Stomach smooth muscle (tissue), 2 donors: ENCODE results near the gene COL23A1.
"Not testable (repeated sequence)": the region's sequence is repeated elsewhere in the genome, so short reads cannot be mapped to it uniquely, and the experiment has no call there.

Experiments
- H3K27ac ChIP-seq: one replicate; pipeline ENCODE4 v1.7.0; 2013; ENCODE audit warnings: mild to moderate bottlenecking, low read length, inconsistent platforms
- H3K27me3 ChIP-seq, 2 donors: one replicate each; pipeline ENCODE4 v1.7.0; 2013; ENCODE audit warnings: low read length in 2 of 2; ENCODE audit not compliant: insufficient read depth in 2 of 2, control insufficient read depth in 1 of 2
- H3K36me3 ChIP-seq, 2 donors: one replicate each; pipeline ENCODE4 v1.7.0; 2013; ENCODE audit warnings: low read length in 2 of 2; ENCODE audit not compliant: control insufficient read depth in 2 of 2, insufficient read depth in 2 of 2
- H3K4me1 ChIP-seq: one replicate; pipeline ENCODE4 v1.7.0; 2013; ENCODE audit warnings: low read length; ENCODE audit not compliant: control insufficient read depth, insufficient read depth
- H3K4me3 ChIP-seq, 2 donors: one replicate each; pipeline ENCODE4 v1.7.0; 2013; ENCODE audit warnings: low read length in 2 of 2
- H3K9ac ChIP-seq, 2 donors: one replicate each; pipeline ENCODE4 v1.7.0; 2013; ENCODE audit warnings: low read length in 2 of 2, mild to moderate bottlenecking in 1 of 2
- H3K9me3 ChIP-seq, 2 donors: one replicate each; pipeline ENCODE4 v1.7.0; 2013; ENCODE audit warnings: low read length in 2 of 2; ENCODE audit not compliant: control insufficient read depth in 2 of 2
- donor health status: healthy.
- donor health status: Pancreatic carcinoma.

Gene COL23A1

DNA sequence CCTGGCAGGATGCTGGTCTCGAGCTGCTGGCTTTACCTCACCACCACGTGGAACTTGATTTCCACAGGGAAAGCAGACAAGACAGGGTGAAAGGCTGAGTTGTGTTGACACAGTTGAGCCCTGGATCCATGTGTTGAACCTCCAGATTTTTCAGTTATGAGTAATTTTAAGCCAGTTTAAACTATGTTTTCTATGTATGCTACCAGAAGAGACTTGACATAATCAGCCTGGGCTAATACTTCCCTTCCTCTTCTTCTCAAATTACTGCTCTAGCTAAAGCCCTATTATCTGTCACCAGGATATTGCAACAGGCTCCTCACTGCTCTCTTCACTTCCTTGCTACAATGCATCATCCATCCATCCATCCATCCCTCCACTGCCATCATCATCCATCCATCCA, 345.6 kb downstream of the COL23A1 start:
- H3K4me3 ChIP-seq = no peak overlapping the region
- H3K4me1 ChIP-seq = no peaks in the 10 kb centered on the region

DNA sequence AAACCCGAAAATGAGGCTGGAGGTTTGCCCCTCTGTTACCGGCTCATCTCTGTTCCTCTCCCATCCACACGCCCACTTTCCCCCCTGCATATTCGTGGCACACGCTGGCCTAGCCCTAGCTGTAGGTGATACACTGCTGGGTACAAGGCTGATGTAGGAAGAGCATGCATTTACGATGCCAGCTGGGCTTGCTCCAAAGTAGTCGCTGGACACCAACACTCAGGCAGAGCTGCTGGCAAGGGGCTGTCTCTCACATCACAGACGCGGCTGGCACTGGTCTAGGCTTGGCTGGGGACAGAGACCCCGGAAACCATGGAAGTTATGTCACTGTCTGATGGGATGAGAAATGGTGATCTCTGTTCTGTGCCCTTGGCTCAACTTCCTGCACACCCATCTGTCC, 347.8 kb downstream of the COL23A1 start:
- no peak overlapping the region for H3K27ac ChIP-seq
- H3K27me3 ChIP-seq = no peaks in the 10 kb centered on the region
- H3K36me3 ChIP-seq = no peaks in the 10 kb centered on the region
- no peaks in the 10 kb centered on the region for H3K9me3 ChIP-seq
- peaks cover 7% of the 10 kb centered on the region for H3K4me1 ChIP-seq
- no peak overlapping the region for H3K9ac ChIP-seq
- no peak overlapping the region for H3K4me3 ChIP-seq

More for the DNA sequence above, 345.6 kb downstream of the COL23A1 start:
- H3K36me3 ChIP-seq = no peaks in the 10 kb centered on the region
- no peaks in the 10 kb centered on the region for H3K9me3 ChIP-seq
- no peak overlapping the region for H3K27ac ChIP-seq
- peaks cover 0 to 2% of the 10 kb centered on the region in 2 donors for H3K27me3 ChIP-seq
- H3K9ac ChIP-seq = no peak overlapping the region

DNA sequence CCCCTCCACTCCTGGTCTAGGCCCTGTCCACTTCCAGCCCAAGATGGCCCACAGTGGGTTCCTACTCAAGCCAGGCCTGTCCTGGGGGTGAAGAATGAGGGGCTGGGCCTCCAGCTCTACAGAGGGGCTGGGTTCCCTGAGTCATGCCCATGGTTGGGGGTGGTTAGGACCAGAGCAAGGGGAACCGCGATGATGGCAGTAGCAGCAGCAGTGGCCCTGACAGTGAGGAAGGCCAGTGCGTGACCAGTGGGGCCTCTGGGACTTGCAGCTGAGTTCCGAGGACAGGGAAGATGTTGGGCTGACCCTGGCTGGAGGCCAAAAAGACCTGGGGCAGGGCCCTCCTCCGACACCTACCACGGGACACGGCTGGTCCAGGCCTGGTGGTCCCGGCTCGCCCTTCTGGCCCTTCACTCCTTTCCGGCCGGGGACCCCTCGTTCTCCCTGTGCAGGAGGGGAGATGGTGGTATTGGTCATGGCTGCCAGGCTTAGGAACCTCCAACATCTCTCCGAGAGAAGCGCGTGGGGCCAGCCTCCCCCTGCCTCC, 348.4 kb downstream of the COL23A1 start:
- peaks cover 9% of the 10 kb centered on the region for H3K4me1 ChIP-seq
- no peak overlapping the region for H3K4me3 ChIP-seq
- H3K36me3 ChIP-seq = no peaks in the 10 kb centered on the region
- no peaks in the 10 kb centered on the region for H3K9me3 ChIP-seq
- no peak overlapping the region for H3K9ac ChIP-seq
- no peaks in the 10 kb centered on the region for H3K27me3 ChIP-seq
- no peak overlapping the region for H3K27ac ChIP-seq

GRCh38 chr5:178241231-178241663, 348.9 kb downstream of the COL23A1 start:
- Histone ChIP-seq H3K36me3 (no peaks in the 10 kb centered on the region), H3K27ac (no peak overlapping the region), H3K9me3 (no peaks in the 10 kb centered on the region), H3K4me1 (peaks cover 12% of the 10 kb centered on the region), H3K4me3 (no peak overlapping the region), H3K9ac (no peak overlapping the region), H3K27me3 (no peaks in the 10 kb centered on the region)

- H3K4me3 ChIP-seq = no peak overlapping the region
- peaks cover 15% of the 10 kb centered on the region for H3K4me1 ChIP-seq
- no peaks in the 10 kb centered on the region for H3K27me3 ChIP-seq
- H3K27ac ChIP-seq = no peak overlapping the region
- H3K36me3 ChIP-seq = no peaks in the 10 kb centered on the region
- no peaks in the 10 kb centered on the region for H3K9me3 ChIP-seq
- H3K9ac ChIP-seq = no peak overlapping the region
Measured at GRCh38 chr5:178240766-178241165, 349.4 kb downstream of the COL23A1 start.

- Histone ChIP-seq H3K4me1 (peaks cover 15% of the 10 kb centered on the region), H3K9ac (no peak overlapping the region), H3K9me3 (no peaks in the 10 kb centered on the region), H3K36me3 (no peaks in the 10 kb centered on the region), H3K27me3 (no peaks in the 10 kb centered on the region), H3K4me3 (no peak overlapping the region), H3K27ac (no peak overlapping the region)
Measured at GRCh38 chr5:178240341-178240741, 349.9 kb downstream of the COL23A1 start.

DNA sequence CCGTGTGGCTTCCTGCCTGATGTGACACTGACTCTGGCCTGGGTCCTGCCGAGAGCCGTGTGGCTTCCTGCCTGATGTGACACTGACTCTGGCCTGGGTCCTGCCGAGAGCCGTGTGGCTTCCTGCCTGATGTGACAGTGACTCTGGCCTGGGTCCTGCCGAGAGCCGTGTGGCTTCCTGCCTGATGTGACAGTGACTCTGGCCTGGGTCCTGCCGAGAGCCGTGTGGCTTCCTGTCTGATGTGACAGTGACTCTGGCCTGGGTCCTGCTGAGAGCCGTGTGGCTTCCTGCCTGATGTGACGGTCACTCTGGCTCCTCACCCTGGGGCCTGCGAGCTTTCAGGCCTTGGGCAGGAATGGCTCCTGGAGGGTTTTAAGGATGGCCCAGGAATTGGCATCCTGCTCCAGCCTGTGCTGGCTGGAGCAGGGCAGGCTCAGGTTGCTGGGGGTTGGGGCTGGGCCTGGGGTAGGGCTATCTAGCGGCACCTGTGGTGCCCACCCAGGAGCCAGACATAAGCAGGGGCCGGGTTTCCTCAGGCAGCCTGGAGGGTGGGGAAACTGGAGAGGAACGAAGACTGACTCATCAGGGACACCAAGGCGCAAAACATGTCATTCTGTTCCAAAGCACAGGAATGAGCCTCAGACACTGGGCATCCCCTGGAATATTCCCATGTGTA, 350.4 kb downstream of the COL23A1 start:
- H3K4me3 ChIP-seq, H3K36me3 ChIP-seq, H3K27ac ChIP-seq, H3K9me3 ChIP-seq, H3K27me3 ChIP-seq, H3K9ac ChIP-seq: not testable (repeated sequence)
- H3K4me1 ChIP-seq = peaks cover 15% of the 10 kb centered on the region

- H3K36me3 ChIP-seq = no peaks in the 10 kb centered on the region
- no peaks in the 10 kb centered on the region for H3K27me3 ChIP-seq
- peaks cover 15% of the 10 kb centered on the region for H3K4me1 ChIP-seq
- H3K9me3 ChIP-seq = no peaks in the 10 kb centered on the region
- H3K9ac ChIP-seq = no peak overlapping the region
- H3K4me3 ChIP-seq = no peak overlapping the region
- H3K27ac ChIP-seq = no peak overlapping the region
Measured at GRCh38 chr5:178238711-178239592, 351.2 kb downstream of the COL23A1 start.

GRCh38 chr5:178238313-178238635, 351.9 kb downstream of the COL23A1 start:
- H3K27me3 ChIP-seq = no peaks in the 10 kb centered on the region
- H3K4me1 ChIP-seq = peaks cover 15% of the 10 kb centered on the region
- H3K9ac ChIP-seq = no peak overlapping the region
- no peaks in the 10 kb centered on the region for H3K9me3 ChIP-seq
- H3K36me3 ChIP-seq = no peaks in the 10 kb centered on the region
- no peak overlapping the region for H3K4me3 ChIP-seq
- no peak overlapping the region for H3K27ac ChIP-seq

GRCh38 chr5:178237431-178238312, 352.5 kb downstream of the COL23A1 start:
- peaks cover 20% of the 10 kb centered on the region for H3K4me1 ChIP-seq
- H3K4me3 ChIP-seq = no peak overlapping the region
- no peaks in the 10 kb centered on the region for H3K36me3 ChIP-seq
- H3K27me3 ChIP-seq = no peaks in the 10 kb centered on the region
- no peak overlapping the region for H3K9ac ChIP-seq
- no peak overlapping the region for H3K27ac ChIP-seq
- no peaks in the 10 kb centered on the region for H3K9me3 ChIP-seq
